ENCODE results near the gene MYMK.

Gene MYMK

DNA sequence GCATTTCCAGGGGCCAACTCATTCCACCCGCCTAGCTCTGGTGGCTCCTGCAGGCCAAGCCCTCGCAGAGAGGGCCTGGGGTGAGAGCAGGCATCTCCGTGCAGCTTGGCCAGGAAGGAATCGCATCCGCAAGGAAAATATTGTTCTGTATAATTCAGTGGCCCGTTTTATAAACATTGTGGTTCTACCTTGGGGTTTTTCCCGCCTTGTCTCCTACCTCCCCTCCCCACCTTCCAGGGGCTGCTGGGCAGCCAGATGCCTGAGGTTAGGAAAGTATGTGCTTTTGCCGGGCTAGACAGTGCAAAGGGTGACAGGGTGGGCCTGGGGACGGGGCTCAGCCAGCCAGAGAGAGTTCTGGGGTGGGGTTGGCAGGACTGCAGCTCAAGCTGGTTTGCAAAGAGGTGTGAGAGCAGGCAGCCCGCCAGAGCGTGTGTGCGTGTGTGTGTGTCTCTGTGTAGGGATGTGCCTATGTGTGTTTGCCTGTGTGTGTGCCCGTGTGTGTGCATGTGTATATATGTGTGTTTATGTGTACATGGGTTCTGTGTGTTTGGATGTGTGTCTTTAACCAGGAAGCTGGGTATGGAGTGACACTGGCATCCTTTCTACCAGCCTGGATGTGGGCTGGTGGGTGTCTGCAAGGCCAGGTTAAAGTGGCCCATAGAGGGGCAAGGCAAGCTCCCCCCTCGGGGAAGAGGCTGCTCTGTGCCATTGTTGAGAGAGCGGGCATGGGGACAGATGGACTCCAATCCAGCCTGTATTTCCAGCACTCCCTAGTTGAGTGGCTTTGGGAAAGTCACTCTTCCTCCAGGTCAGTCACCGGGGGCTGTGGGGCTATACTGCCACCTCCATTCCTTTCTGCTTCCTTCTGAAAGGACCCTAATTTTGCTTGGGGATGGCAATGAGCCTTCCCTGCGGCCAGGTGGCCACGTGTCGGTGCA is 35.2 kb downstream of the MYMK start:
- Histone ChIP-seq H3K79me2 (ENCODE audit: control insufficient read depth, low read length) (no peaks in the 10 kb centered on the region), H3K4me2 (ENCODE audit: low read length) (no peak overlapping the region), H3K9me2 (replicated peaks; ENCODE audit: control insufficient read depth, low read length) (no peaks in the 10 kb centered on the region), H3K4me1 (ENCODE audit: control insufficient read depth, low read length) (peaks cover 7% of the 10 kb centered on the region), H3K27ac (ENCODE audit: low read depth, low read length) (no peak overlapping the region), H3K4me3 (ENCODE audit: low read length) (no peak overlapping the region), H4K20me1 (ENCODE audit: control insufficient read depth, insufficient read depth, low read depth, low read length) (no peaks in the 10 kb centered on the region), H3K27me3 (ENCODE audit: control insufficient read depth, low read length) (peaks cover 8% of the 10 kb centered on the region; the same call in 1 of the 2 replicates), H3K36me3 (ENCODE audit: control insufficient read depth, low read length) (no peaks in the 10 kb centered on the region), H3F3A (ENCODE audit: control insufficient read depth, insufficient read depth) (no peaks in the 10 kb centered on the region), H3K9me3 (ENCODE audit: control insufficient read depth, insufficient read depth, low read length) (no peaks in the 10 kb centered on the region)
- no peak for TF ChIP-seq CTCF (IDR thresholded peaks at IDR 0.05; ENCODE audit: low read depth, low read length, poor library complexity, severe bottlenecking)
- no peak for TF ChIP-seq EZH2phosphoT487 (IDR thresholded peaks at IDR 0.05; ENCODE audit: borderline replicate concordance, low read length)

- Histone ChIP-seq H3K4me3 (ENCODE audit: low read length) (no peak overlapping the region), H3K27me3 (ENCODE audit: control insufficient read depth, low read length) (peaks cover 11% of the 10 kb centered on the region; the same call in 1 of the 2 replicates), H3K27ac (ENCODE audit: low read depth, low read length) (no peak overlapping the region), H4K20me1 (ENCODE audit: control insufficient read depth, insufficient read depth, low read depth, low read length) (no peaks in the 10 kb centered on the region), H3K4me2 (ENCODE audit: low read length) (no peak overlapping the region), H3K9me3 (ENCODE audit: control insufficient read depth, insufficient read depth, low read length) (no peaks in the 10 kb centered on the region), H3K4me1 (ENCODE audit: control insufficient read depth, low read length) (peaks cover 7% of the 10 kb centered on the region), H3K36me3 (ENCODE audit: control insufficient read depth, low read length) (no peaks in the 10 kb centered on the region), H3F3A (ENCODE audit: control insufficient read depth, insufficient read depth) (no peaks in the 10 kb centered on the region), H3K9me2 (replicated peaks; ENCODE audit: control insufficient read depth, low read length) (no peaks in the 10 kb centered on the region), H3K79me2 (ENCODE audit: control insufficient read depth, low read length) (no peaks in the 10 kb centered on the region)
- TF ChIP-seq CTCF (IDR thresholded peaks at IDR 0.05; ENCODE audit: low read depth, low read length, poor library complexity, severe bottlenecking) (no peak), EZH2phosphoT487 (IDR thresholded peaks at IDR 0.05; ENCODE audit: borderline replicate concordance, low read length) (no peak)
These were observed 36.0 kb downstream of the MYMK start for GRCh38 chr9:133488686-133489252.

GRCh38 chr9:133487331-133487725 is 37.4 kb downstream of the MYMK start:
- H3K9me3 ChIP-seq (ENCODE audit: control insufficient read depth, insufficient read depth, low read length) = no peaks in the 10 kb centered on the region
- no peak overlapping the region for H3K27ac ChIP-seq (ENCODE audit: low read depth, low read length)
- no peaks in the 10 kb centered on the region for H3K9me2 ChIP-seq (replicated peaks; ENCODE audit: control insufficient read depth, low read length)
- H3K4me2 ChIP-seq (ENCODE audit: low read length) = no peak overlapping the region
- no peak for TF ChIP-seq CTCF (IDR thresholded peaks at IDR 0.05; ENCODE audit: low read depth, low read length, poor library complexity, severe bottlenecking)
- no peaks in the 10 kb centered on the region for H3K79me2 ChIP-seq (ENCODE audit: control insufficient read depth, low read length)
- H4K20me1 ChIP-seq (ENCODE audit: control insufficient read depth, insufficient read depth, low read depth, low read length) = no peaks in the 10 kb centered on the region
- peaks cover 11% of the 10 kb centered on the region; the same call in 1 of the 2 replicates for H3K27me3 ChIP-seq (ENCODE audit: control insufficient read depth, low read length)
- H3K36me3 ChIP-seq (ENCODE audit: control insufficient read depth, low read length) = no peaks in the 10 kb centered on the region
- H3K4me3 ChIP-seq (ENCODE audit: low read length) = no peak overlapping the region
- no peaks in the 10 kb centered on the region; the same call in 1 of the 2 replicates for H3F3A ChIP-seq (ENCODE audit: control insufficient read depth, insufficient read depth)
- peaks cover 7% of the 10 kb centered on the region for H3K4me1 ChIP-seq (ENCODE audit: control insufficient read depth, low read length)

Data from DOHH2 (cell line).